ENCODE results near the gene FHIP1A. TPM values are rescaled to one million over a fixed set of nuclear protein-coding genes. Genes with fewer than 3 reads are reported as not detected.

Gene FHIP1A
- total RNA-seq (1 to 10 TPM; 1.3 to 3.8 TPM), polyA plus RNA-seq (under 1 TPM; 0.50 to 0.76 TPM)

DNA sequence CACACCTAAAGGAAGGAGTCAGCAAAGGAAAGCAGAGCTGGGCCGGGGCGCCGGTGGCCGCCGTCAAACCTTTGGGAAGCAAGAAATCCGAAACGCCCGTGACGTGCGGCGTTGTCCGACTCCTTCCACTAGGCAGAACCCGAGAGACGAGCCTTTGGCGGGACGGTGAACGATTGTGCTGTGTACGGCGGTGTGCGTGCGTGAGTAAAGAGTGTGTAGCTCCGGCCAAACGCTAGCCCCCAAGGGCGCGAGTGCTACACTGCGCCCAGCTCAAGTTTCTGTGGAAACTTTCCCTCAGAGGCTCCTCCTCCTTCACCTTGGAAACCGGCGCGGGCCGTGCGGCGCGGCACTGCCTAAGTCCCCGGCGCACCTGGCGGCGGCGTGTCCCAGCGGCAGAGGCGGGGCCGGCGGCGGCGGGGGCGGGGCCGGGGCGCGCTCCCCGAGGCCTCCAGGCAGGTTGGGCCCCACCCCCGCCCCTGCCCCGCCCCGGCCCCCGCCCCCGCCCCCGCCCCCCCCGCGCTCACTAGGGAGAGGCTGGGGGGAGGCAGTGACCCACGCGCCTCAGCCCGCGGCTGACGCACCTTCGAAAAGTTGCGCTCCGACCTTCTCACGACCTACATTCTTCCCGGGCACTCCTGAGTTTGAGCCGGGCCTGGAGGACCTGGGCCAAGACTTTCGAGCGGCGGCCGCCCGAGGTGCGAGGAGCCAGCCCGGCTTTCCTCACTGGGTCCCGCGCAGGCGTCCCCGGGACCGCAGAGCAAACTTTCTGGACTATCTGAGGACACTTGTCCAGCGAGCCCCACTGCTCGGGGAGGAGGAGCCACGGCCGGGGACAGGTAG lies at the start of gene FHIP1A:
FHIP1A (plus strand) TSS at position 547 of the 840 bp plus-strand sequence. CDS start 157,084 bp downstream, outside the sequence.
- peak; percentile 79 for DNase-seq (ENCODE audit: low spot score)
- H3K9me3 ChIP-seq (ENCODE audit: control insufficient read depth in 4 of 4, low read length in 3 of 4), result no peaks in the 10 kb centered on the region
- peak within 1 kb of the TSS; percentile 64 to 93 (median 88) for H3K4me3 ChIP-seq (ENCODE audit: low read depth in 1 of 3, low read length in 3 of 3)
- H3K27ac ChIP-seq (ENCODE audit: low read depth in 1 of 2, low read length in 2 of 2), result peak within 1 kb of the TSS; percentile 77 to 81
- no peak for TF ChIP-seq RXRA (IDR thresholded peaks at IDR 0.05)
- peak; percentile 53 for TF ChIP-seq TAF1 (conservative IDR thresholded peaks at IDR 0.05)
- TF ChIP-seq RAD21 (IDR thresholded peaks at IDR 0.05), result peak; percentile 18 to 35
- TF ChIP-seq ATF3 (IDR thresholded peaks at IDR 0.05), result no peak
- TF ChIP-seq REST (IDR thresholded peaks at IDR 0.05), result peak; percentile 34
- H3K4me1 ChIP-seq (ENCODE audit: control insufficient read depth in 4 of 4, insufficient read depth in 4 of 4, low read length in 3 of 4), result peaks cover 0 to 20% (median 14%) of the 10 kb centered on the region in 4 donors
- peak within 1 kb of the TSS; percentile 60 to 66 for H3K9ac ChIP-seq (ENCODE audit: low read depth in 1 of 2, low read length in 2 of 2)
- 3% methylated on average over 84 of the region's 84 CpGs for WGBS
- no peaks in the 10 kb centered on the region for H3K36me3 ChIP-seq (ENCODE audit: control insufficient read depth in 4 of 4, insufficient read depth in 3 of 4, low read depth in 1 of 4, low read length in 3 of 4)
- no peaks in the 10 kb centered on the region for H3K27me3 ChIP-seq (ENCODE audit: control insufficient read depth in 4 of 4, insufficient read depth in 4 of 4, low read length in 3 of 4)

DNA sequence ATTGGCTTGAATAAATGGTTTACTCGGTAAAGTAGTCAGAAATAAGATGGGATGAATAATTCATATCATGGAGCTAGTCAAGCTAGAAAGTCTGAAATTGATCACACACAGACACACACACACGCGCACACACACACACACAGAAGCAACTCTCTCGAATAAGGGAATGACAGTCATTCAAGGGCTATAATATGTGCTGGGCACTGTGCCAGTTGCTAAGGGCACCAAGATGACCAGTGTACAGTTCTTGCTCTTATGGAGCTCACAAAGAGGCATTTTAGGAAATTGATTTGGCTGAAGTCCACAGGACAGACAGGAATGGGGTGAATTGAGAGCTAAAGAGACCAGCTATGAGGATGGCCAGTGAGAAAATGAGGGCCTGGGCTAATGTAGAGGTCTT lies 49.4 kb upstream of the FHIP1A start:
- Histone ChIP-seq H3K4me1 (ENCODE audit: control insufficient read depth in 4 of 4, insufficient read depth in 4 of 4, low read length in 3 of 4) (peaks cover 0 to 5% (median 0%) of the 10 kb centered on the region in 4 donors), H3K27me3 (ENCODE audit: control insufficient read depth in 4 of 4, insufficient read depth in 4 of 4, low read length in 3 of 4) (no peaks in the 10 kb centered on the region), H3K36me3 (ENCODE audit: control insufficient read depth in 4 of 4, insufficient read depth in 3 of 4, low read depth in 1 of 4, low read length in 3 of 4) (no peaks in the 10 kb centered on the region), H3K9me3 (ENCODE audit: control insufficient read depth in 4 of 4, low read length in 3 of 4) (no peaks in the 10 kb centered on the region), H3K4me3 (ENCODE audit: low read depth in 1 of 3, low read length in 3 of 3) (no peak overlapping the region), H3K27ac (ENCODE audit: low read depth in 1 of 2, low read length in 2 of 2) (no peak overlapping the region), H3K9ac (ENCODE audit: low read depth in 1 of 2, low read length in 2 of 2) (no peak overlapping the region)
- DNase-seq (ENCODE audit: low spot score), result no peak
- TF ChIP-seq EGR1 (IDR thresholded peaks at IDR 0.05; ENCODE audit: low read depth in 2 of 2) (no peak), TAF1 (conservative IDR thresholded peaks at IDR 0.05) (no peak), RAD21 (IDR thresholded peaks at IDR 0.05) (no peak), YY1 (IDR thresholded peaks at IDR 0.05) (no peak), HNF4G (IDR thresholded peaks at IDR 0.05) (no peak), RXRA (IDR thresholded peaks at IDR 0.05) (no peak), FOXA2 (IDR thresholded peaks at IDR 0.05) (no peak)
- TF ChIP-seq, protein P1, sequence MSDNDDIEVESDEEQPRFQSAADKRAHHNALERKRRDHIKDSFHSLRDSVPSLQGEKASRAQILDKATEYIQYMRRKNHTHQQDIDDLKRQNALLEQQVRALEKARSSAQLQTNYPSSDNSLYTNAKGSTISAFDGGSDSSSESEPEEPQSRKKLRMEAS (IDR thresholded peaks at IDR 0.05), result no peak
- 74% methylated on average over 4 of the region's 4 CpGs for whole genome bisulfite sequencing

GRCh38 chr4:151361126-151361525 lies 47.9 kb upstream of the FHIP1A start:
- Histone ChIP-seq H3K9ac (ENCODE audit: low read depth in 1 of 2, low read length in 2 of 2) (no peak overlapping the region), H3K4me3 (ENCODE audit: low read depth in 1 of 3, low read length in 3 of 3) (no peak overlapping the region), H3K9me3 (ENCODE audit: control insufficient read depth in 4 of 4, low read length in 3 of 4) (no peaks in the 10 kb centered on the region), H3K36me3 (ENCODE audit: control insufficient read depth in 4 of 4, insufficient read depth in 3 of 4, low read depth in 1 of 4, low read length in 3 of 4) (no peaks in the 10 kb centered on the region), H3K27ac (ENCODE audit: low read depth in 1 of 2, low read length in 2 of 2) (no peak overlapping the region), H3K27me3 (ENCODE audit: control insufficient read depth in 4 of 4, insufficient read depth in 4 of 4, low read length in 3 of 4) (no peaks in the 10 kb centered on the region), H3K4me1 (ENCODE audit: control insufficient read depth in 4 of 4, insufficient read depth in 4 of 4, low read length in 3 of 4) (peaks cover 0 to 5% (median 0%) of the 10 kb centered on the region in 4 donors)
- DNase-seq (ENCODE audit: low spot score), result no peak
- WGBS, result 40% methylated on average over 2 of the region's 2 CpGs
- TF ChIP-seq RAD21 (IDR thresholded peaks at IDR 0.05) (peak; percentile 15 to 55), EGR1 (IDR thresholded peaks at IDR 0.05; ENCODE audit: low read depth in 2 of 2) (no peak), ATF3 (IDR thresholded peaks at IDR 0.05) (no peak), SP1 (IDR thresholded peaks at IDR 0.05) (no peak), CTCF (IDR thresholded peaks at IDR 0.05; ENCODE audit: low read depth, low read length, missing input control) (no peak), NR2F2 (IDR thresholded peaks at IDR 0.05) (no peak), HNF4A (conservative IDR thresholded peaks at IDR 0.05) (peak; percentile 80 to 83), YY1 (IDR thresholded peaks at IDR 0.05) (no peak), GABPA (IDR thresholded peaks at IDR 0.05 in 1 of 2, conservative IDR thresholded peaks at IDR 0.05 in 1 of 2) (no peak), FOXA1 (IDR thresholded peaks at IDR 0.05) (no peak), TAF1 (conservative IDR thresholded peaks at IDR 0.05) (no peak), HNF4G (IDR thresholded peaks at IDR 0.05) (peak; percentile 7), JUND (IDR thresholded peaks at IDR 0.05) (no peak)
- TF ChIP-seq, protein P1 (IDR thresholded peaks at IDR 0.05), result no peak
